Measurements from ENCODE around the gene SERPIND1. TPM values are rescaled to one million over a fixed set of nuclear protein-coding genes. Genes with fewer than 3 reads are reported as not detected.

The SERPIND1 gene
- polyA plus RNA-seq, 3 donors: not detected

DNA sequence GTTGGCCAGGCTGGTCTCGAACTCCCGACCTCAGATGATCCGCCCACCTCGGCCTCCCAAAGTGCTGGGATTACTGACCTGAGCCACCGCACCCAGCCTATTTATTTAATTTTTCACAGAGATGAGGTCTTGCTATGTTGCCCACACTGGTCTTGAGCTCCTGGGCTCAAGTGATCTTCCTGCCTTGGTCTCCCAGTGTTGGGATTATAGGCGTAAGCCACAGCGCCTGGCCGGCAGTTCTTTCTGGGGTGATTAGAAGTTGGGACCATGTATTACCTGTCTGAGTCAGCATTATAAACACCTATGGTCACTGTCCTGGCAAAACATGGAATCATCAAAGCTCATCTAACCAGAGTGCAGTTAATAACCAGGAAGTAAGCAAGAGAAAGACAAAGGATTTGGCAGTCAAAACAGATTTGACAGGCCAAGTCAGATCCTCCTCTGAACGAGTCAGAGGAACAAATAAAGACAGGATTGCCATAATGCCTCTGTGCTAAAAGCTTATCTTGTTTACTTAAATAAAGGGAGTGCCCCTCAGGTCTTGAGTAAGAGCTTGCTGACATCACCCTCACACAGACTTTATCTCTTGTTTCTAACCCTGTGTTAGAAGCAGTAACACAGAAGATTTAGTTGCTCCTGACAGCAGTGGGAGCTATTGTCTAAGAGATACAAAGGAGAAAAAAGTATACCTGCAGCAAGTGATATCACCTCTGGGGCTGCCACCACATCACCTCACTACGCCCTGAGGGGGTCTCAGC, 3.7 kb downstream of the SERPIND1 start:
- no peak overlapping the region for H3K4me2 ChIP-seq (replicated peaks; ENCODE audit: extremely low read depth, low read length, poor library complexity, severe bottlenecking)
- H3K4me1 ChIP-seq (ENCODE audit: control insufficient read depth in 1 of 2, insufficient read depth in 2 of 2, low read length in 2 of 2): no peaks in the 10 kb centered on the region
- Mint-ChIP-seq H3K27me3 (ENCODE audit: low read depth in 3 of 3) (peaks cover 0 to 2% (median 0%) of the 10 kb centered on the region in 3 donors), H3K9me3 (no peaks in the 10 kb centered on the region), H3K4me1 (no peaks in the 10 kb centered on the region), H3K4me3 (no peak overlapping the region), H3K27ac (peak overlapping the region in 1 of 7 donors; percentile 1), H3K36me3 (peaks cover 47 to 75% of the 10 kb centered on the region in 2 donors)
- no peak overlapping the region for H2AFZ ChIP-seq (ENCODE audit: insufficient read depth, low read depth, low read length, poor library complexity, severe bottlenecking)
- H3K9me3 ChIP-seq (replicated peaks in 1 of 2; ENCODE audit: control insufficient read depth in 1 of 2, insufficient read depth in 1 of 2, low read length in 2 of 2): no peaks in the 10 kb centered on the region
- WGBS (ENCODE audit: insufficient coverage): no CpG with 5 or more reads among the region's 10 CpGs
- no peak overlapping the region for H3K9ac ChIP-seq (ENCODE audit: insufficient read depth, low read length, poor library complexity, severe bottlenecking)
- TF ChIP-seq CTCF (IDR thresholded peaks at IDR 0.05): no peak
- H3K79me2 ChIP-seq (ENCODE audit: insufficient read depth, low read length): no peaks in the 10 kb centered on the region
- peak in 1 of 3 donors; percentile 14 for DNase-seq
- no peak overlapping the region for H3K27ac ChIP-seq (ENCODE audit: low read depth in 1 of 2, low read length in 2 of 2)
- H3K36me3 ChIP-seq (replicated peaks in 1 of 2; ENCODE audit: control insufficient read depth in 1 of 2, insufficient read depth in 2 of 2, low read length in 2 of 2): peaks cover 26 to 89% of the 10 kb centered on the region in 2 donors
- no peaks in the 10 kb centered on the region for H4K20me1 ChIP-seq (ENCODE audit: insufficient read depth, low read length)
- intact Hi-C loops (cut with micrococcal nuclease): no loop called here
- no peaks in the 10 kb centered on the region for H3K27me3 ChIP-seq (ENCODE audit: control insufficient read depth in 2 of 2, insufficient read depth in 2 of 2, low read length in 2 of 2)
- no peak overlapping the region for H3K4me3 ChIP-seq (replicated peaks in 1 of 3; ENCODE audit: low read depth in 2 of 3, low read length in 3 of 3)

- H2AFZ ChIP-seq (ENCODE audit: insufficient read depth, low read depth, low read length, poor library complexity, severe bottlenecking): no peak overlapping the region
- H3K4me2 ChIP-seq (replicated peaks; ENCODE audit: extremely low read depth, low read length, poor library complexity, severe bottlenecking): no peak overlapping the region
- peak overlapping the region in 1 of 7 donors; percentile 27 for H3K27ac Mint-ChIP-seq
- H3K36me3 Mint-ChIP-seq: peaks cover 50 to 84% of the 10 kb centered on the region in 2 donors
- peaks cover 5% of the 10 kb centered on the region for H3K4me1 Mint-ChIP-seq
- WGBS (ENCODE audit: insufficient coverage): 97% methylated on average over 21 of the region's 25 CpGs
- H4K20me1 ChIP-seq (ENCODE audit: insufficient read depth, low read length): peaks cover 6% of the 10 kb centered on the region
- no peaks in the 10 kb centered on the region for H3K79me2 ChIP-seq (ENCODE audit: insufficient read depth, low read length)
- H3K9me3 Mint-ChIP-seq: no peaks in the 10 kb centered on the region
- peaks cover 35 to 95% of the 10 kb centered on the region in 2 donors for H3K36me3 ChIP-seq (replicated peaks in 1 of 2; ENCODE audit: control insufficient read depth in 1 of 2, insufficient read depth in 2 of 2, low read length in 2 of 2)
- peaks cover 0 to 5% of the 10 kb centered on the region in 2 donors for H3K4me1 ChIP-seq (ENCODE audit: control insufficient read depth in 1 of 2, insufficient read depth in 2 of 2, low read length in 2 of 2)
- no peaks in the 10 kb centered on the region for H3K27me3 ChIP-seq (ENCODE audit: control insufficient read depth in 2 of 2, insufficient read depth in 2 of 2, low read length in 2 of 2)
- H3K4me3 ChIP-seq (replicated peaks in 1 of 3; ENCODE audit: low read depth in 2 of 3, low read length in 3 of 3): no peak overlapping the region
- H3K9me3 ChIP-seq (replicated peaks in 1 of 2; ENCODE audit: control insufficient read depth in 1 of 2, insufficient read depth in 1 of 2, low read length in 2 of 2): no peaks in the 10 kb centered on the region
- no peak overlapping the region for H3K27ac ChIP-seq (ENCODE audit: low read depth in 1 of 2, low read length in 2 of 2)
- TF ChIP-seq CTCF (IDR thresholded peaks at IDR 0.05): no peak
- peaks cover 0 to 2% (median 2%) of the 10 kb centered on the region in 3 donors for H3K27me3 Mint-ChIP-seq (ENCODE audit: low read depth in 3 of 3)
- intact Hi-C loops (cut with micrococcal nuclease): no loop called here
- H3K4me3 Mint-ChIP-seq: no peak overlapping the region
- H3K9ac ChIP-seq (ENCODE audit: insufficient read depth, low read length, poor library complexity, severe bottlenecking): no peak overlapping the region
- DNase-seq: no peak
Observed at GRCh38 chr22:20779014-20779817, 5.3 kb downstream of the SERPIND1 start.

Measured in CD14-positive monocyte (primary cell).